HepG2 (cell line): ENCODE data around the gene GHRH.

Source experiments
- SIN3A ChIP-seq: IDR thresholded peaks from 2 replicates; pipeline ENCODE4 v1.6.1; 2011; ENCODE audit warnings: low read depth, mild to moderate bottlenecking, control low read depth, low read length, borderline replicate concordance
- TF ChIP-seq, protein P1 (sequence below): sonication (generic); formaldehyde crosslinking; IDR thresholded peaks from 2 replicates; pipeline ENCODE4 v1.5.0; 2020; ENCODE audit warnings: mild to moderate bottlenecking, missing genetic modification reagents, moderate library complexity
- TF ChIP-seq, protein P2 (sequence below): sonication (generic); formaldehyde crosslinking; IDR thresholded peaks from 2 replicates; pipeline ENCODE4 v1.4.0; 2020; ENCODE audit warnings: missing genetic modification reagents
- TF ChIP-seq, protein P3 (sequence below): sonication (generic); formaldehyde crosslinking; IDR thresholded peaks from 2 replicates; pipeline ENCODE4 v1.4.0; 2020; ENCODE audit warnings: missing genetic modification reagents
- TF ChIP-seq, protein P4 (sequence below): sonication (generic); formaldehyde crosslinking; IDR thresholded peaks from 2 replicates; pipeline ENCODE4 v1.4.0; 2020; ENCODE audit warnings: missing genetic modification reagents

DNA sequence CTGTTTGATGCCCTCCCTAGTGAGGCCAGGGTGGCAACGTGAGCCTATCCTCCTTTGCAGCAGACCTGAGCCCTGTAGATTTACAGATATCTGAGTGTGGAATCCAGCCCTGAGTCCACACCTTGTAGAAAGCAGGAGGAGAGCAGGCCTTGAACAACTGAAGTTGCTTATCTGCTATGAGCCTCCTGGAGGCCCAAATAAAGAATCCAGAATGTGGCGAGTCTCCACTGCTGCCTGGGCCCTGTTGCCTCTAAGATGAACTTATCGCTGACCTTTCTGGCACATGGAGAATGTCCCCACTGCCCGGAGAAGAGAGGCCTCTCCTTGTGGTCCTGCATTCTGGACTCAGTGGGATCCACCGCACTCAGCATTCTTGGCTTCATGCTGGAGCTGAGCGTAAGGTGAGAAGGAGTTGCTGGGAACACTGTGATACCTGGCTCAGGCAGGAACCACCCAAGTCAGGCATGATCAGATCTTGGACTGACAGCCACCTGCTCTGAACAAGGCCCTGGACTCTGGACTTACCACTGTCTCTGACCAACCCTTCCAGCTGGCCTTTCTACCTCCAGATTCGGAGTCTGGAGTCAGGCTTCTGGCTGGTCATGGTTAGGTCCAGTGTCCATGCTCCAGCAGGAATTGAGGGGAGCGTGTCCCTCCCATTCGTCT is 22.0 kb upstream of the GHRH start:
- TF ChIP-seq, protein P1, sequence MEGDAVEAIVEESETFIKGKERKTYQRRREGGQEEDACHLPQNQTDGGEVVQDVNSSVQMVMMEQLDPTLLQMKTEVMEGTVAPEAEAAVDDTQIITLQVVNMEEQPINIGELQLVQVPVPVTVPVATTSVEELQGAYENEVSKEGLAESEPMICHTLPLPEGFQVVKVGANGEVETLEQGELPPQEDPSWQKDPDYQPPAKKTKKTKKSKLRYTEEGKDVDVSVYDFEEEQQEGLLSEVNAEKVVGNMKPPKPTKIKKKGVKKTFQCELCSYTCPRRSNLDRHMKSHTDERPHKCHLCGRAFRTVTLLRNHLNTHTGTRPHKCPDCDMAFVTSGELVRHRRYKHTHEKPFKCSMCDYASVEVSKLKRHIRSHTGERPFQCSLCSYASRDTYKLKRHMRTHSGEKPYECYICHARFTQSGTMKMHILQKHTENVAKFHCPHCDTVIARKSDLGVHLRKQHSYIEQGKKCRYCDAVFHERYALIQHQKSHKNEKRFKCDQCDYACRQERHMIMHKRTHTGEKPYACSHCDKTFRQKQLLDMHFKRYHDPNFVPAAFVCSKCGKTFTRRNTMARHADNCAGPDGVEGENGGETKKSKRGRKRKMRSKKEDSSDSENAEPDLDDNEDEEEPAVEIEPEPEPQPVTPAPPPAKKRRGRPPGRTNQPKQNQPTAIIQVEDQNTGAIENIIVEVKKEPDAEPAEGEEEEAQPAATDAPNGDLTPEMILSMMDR: no peak
- no peak for TF ChIP-seq SIN3A
- TF ChIP-seq, protein P2, sequence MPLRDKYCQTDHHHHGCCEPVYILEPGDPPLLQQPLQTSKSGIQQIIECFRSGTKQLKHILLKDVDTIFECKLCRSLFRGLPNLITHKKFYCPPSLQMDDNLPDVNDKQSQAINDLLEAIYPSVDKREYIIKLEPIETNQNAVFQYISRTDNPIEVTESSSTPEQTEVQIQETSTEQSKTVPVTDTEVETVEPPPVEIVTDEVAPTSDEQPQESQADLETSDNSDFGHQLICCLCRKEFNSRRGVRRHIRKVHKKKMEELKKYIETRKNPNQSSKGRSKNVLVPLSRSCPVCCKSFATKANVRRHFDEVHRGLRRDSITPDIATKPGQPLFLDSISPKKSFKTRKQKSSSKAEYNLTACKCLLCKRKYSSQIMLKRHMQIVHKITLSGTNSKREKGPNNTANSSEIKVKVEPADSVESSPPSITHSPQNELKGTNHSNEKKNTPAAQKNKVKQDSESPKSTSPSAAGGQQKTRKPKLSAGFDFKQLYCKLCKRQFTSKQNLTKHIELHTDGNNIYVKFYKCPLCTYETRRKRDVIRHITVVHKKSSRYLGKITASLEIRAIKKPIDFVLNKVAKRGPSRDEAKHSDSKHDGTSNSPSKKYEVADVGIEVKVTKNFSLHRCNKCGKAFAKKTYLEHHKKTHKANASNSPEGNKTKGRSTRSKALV (CRISPR knock-in tag): no peak
- TF ChIP-seq, protein P3, sequence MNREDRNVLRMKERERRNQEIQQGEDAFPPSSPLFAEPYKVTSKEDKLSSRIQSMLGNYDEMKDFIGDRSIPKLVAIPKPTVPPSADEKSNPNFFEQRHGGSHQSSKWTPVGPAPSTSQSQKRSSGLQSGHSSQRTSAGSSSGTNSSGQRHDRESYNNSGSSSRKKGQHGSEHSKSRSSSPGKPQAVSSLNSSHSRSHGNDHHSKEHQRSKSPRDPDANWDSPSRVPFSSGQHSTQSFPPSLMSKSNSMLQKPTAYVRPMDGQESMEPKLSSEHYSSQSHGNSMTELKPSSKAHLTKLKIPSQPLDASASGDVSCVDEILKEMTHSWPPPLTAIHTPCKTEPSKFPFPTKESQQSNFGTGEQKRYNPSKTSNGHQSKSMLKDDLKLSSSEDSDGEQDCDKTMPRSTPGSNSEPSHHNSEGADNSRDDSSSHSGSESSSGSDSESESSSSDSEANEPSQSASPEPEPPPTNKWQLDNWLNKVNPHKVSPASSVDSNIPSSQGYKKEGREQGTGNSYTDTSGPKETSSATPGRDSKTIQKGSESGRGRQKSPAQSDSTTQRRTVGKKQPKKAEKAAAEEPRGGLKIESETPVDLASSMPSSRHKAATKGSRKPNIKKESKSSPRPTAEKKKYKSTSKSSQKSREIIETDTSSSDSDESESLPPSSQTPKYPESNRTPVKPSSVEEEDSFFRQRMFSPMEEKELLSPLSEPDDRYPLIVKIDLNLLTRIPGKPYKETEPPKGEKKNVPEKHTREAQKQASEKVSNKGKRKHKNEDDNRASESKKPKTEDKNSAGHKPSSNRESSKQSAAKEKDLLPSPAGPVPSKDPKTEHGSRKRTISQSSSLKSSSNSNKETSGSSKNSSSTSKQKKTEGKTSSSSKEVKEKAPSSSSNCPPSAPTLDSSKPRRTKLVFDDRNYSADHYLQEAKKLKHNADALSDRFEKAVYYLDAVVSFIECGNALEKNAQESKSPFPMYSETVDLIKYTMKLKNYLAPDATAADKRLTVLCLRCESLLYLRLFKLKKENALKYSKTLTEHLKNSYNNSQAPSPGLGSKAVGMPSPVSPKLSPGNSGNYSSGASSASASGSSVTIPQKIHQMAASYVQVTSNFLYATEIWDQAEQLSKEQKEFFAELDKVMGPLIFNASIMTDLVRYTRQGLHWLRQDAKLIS (CRISPR knock-in tag): peak; percentile 65; the same call in 1 of the 2 replicates
- TF ChIP-seq, protein P4, sequence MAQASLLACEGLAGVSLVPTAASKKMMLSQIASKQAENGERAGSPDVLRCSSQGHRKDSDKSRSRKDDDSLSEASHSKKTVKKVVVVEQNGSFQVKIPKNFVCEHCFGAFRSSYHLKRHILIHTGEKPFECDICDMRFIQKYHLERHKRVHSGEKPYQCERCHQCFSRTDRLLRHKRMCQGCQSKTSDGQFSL (CRISPR knock-in tag): no peak
